ENCODE data around the gene RANBP2. TPM values are rescaled to one million over a fixed set of nuclear protein-coding genes. Genes with fewer than 3 reads are reported as not detected.

Gene RANBP2
- total RNA-seq, 1 donor from 2014 or later, result 53.1 TPM

DNA sequence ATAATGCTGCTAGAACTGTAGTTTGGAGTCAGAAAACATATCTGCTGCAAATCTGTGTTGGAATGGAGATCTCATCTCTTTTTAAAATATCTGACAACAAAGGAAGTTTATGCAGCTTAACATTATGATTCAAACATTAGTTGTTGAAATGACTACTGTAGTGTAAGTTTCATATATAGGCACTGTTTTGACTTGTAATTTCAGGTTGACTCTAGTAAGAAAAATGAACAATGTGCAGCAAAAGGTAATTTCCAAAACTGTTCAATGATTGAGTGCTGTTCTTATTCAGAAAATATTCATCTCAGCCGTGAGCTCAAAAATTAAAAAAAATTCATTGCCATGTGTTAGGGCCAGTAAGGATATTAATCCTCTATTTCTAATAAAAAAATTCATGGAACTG, 115.8 kb downstream of the RANBP2 start:
- no peak for DNase-seq (ENCODE audit: low read depth in 2 of 2)

Other genes starting within 250 kb of the RANBP2 start
- 217 and 543 TPM in 2 replicates for gene LIMS1, start 185.0 kb upstream of the RANBP2 start, total RNA-seq
- 3.9 and 6.5 TPM in 2 replicates for gene CCDC138, start 67.3 kb downstream of the RANBP2 start, total RNA-seq

All from dermis microvascular lymphatic vessel endothelial cell (primary cell).